Mucosa of descending colon (tissue), 3 donors: ENCODE measurements around the gene DNAJB2. TPM values are rescaled to one million over a fixed set of nuclear protein-coding genes. Genes with fewer than 3 reads are reported as not detected.
A peak's percentile ranks its signal among the peaks of the same experiment; 100 is the strongest.

Source experiments
- ATAC-seq: fragments of 200-7000 bp; cut with Tn5 transposase; one replicate; pipeline ENCODE4 v1.9.1; 2020; ENCODE audit warnings: mild to moderate bottlenecking, moderate library complexity
- DNase-seq, 3 donors: peaks; one replicate each; pipeline ENCODE4 v3.0.0-alpha.2; 2020
- H3K36me3 ChIP-seq: fragments of 200-600 bp; one replicate; pipeline ENCODE4 v1.8.0; 2021; ENCODE audit warnings: low read depth, mild to moderate bottlenecking
- H3K4me1 ChIP-seq: fragments of 200-600 bp; one replicate; pipeline ENCODE4 v1.8.0; 2021; ENCODE audit warnings: low read depth, mild to moderate bottlenecking
- H3K4me3 ChIP-seq: fragments of 200-600 bp; one replicate; pipeline ENCODE4 v1.8.0; 2021; ENCODE audit warnings: mild to moderate bottlenecking
- H3K9me3 ChIP-seq: fragments of 200-600 bp; one replicate; pipeline ENCODE4 v1.8.0; 2021; ENCODE audit warnings: mild to moderate bottlenecking
- CTCF ChIP-seq: fragments of 200-600 bp; IDR thresholded peaks from one replicate; pipeline ENCODE4 v1.8.0; 2022; ENCODE audit warnings: antibody characterized with exemption, mild to moderate bottlenecking
- intact Hi-C, 2 donors: fragments of 100-400 bp; cut with DNase I in 1 of 2; cut with micrococcal nuclease in 1 of 2; formaldehyde crosslinking; loops; one replicate each; pipeline versions ENCODE4 v1.11.0 to v1.11.1; 2022; cut with DNase I, micrococcal nuclease
- microRNA-seq: library from miRNA; unstranded; fragments of <30 nt; microRNA quantifications from one replicate; pipeline ENCODE4, GENCODE V29; 2019
- total RNA-seq, 3 donors: library from RNA; stranded (reverse); fragmentation: NEBNext Ultra II Directional in 2 of 3; extraction: Animal tissue kit (Norgen Biotek cat#: 25700) in 2 of 3; gene quantifications; one replicate each; pipeline versions ENCODE4 v1.2.1 to v1.2.4, GENCODE V29; 2021 to 2023
- donor health status: DM: no; HTN: no; CAD: no; lungs with moderate emphysema.
- donor health status: DM: no; HTN: no; CAD: no.
- donor health status: DM: no; HTN: yes; CAD: no.

Gene DNAJB2
- total RNA-seq, 3 donors from 2014 or later: 61.0 to 71.0 (median 68.7) TPM

DNA sequence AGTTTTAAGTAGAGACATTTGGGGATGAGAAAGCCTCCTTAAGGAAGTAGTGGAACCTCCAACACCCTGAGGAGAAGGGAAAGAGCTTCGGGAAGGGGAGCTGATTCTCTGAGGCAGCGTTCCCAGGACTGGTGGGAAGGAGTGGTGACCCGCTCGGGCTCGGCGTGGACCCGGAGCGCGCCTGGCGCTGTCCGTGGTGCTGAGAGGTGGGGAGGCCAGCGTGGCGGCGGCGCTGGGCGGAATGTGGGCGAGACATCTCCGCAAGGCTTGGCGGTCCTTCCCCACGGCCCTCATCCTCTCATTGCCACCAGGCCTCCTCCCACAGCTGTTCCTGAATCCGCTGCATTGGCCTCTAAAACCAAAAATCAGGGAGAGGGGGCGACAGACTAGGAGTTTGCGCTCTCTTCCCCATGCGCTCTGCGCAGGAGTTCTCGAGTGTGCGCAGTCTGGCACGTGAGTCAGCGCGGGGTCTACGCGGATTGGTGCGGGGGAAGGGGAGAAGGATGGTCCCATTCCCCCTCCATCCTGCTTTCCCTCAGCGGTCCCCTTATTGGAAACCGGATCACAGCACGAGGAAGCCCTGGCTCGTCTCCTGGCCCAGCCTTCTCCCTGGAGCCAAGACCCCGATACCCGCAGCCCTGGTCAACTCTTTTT lies 52.5 kb downstream of the DNAJB2 start:
- peak; percentile 40 for ATAC-seq
- H3K9me3 ChIP-seq: no peaks in the 10 kb centered on the region
- H3K4me3 ChIP-seq: no peak overlapping the region
- TF ChIP-seq CTCF: no peak
- H3K4me1 ChIP-seq: no peaks in the 10 kb centered on the region
- no peaks in the 10 kb centered on the region for H3K36me3 ChIP-seq
- DNase-seq: peak in 2 of 3 donors; percentile 41 to 47
- intact Hi-C loops: no loop called here

GRCh38 chr2:219332542-219332941 lies 53.4 kb downstream of the DNAJB2 start, which contains the start of gene RESP18:
TSS of gene RESP18 (minus strand) at chr2:219332744.
- ATAC-seq: no peak
- intact Hi-C loops: no loop called here
- no peaks in the 10 kb centered on the region for H3K4me1 ChIP-seq
- no peak within 1 kb of the TSS for H3K4me3 ChIP-seq
- no peak for TF ChIP-seq CTCF
- H3K36me3 ChIP-seq: no peaks in the 10 kb centered on the region
- H3K9me3 ChIP-seq: no peaks in the 10 kb centered on the region
- DNase-seq: no peak

DNA sequence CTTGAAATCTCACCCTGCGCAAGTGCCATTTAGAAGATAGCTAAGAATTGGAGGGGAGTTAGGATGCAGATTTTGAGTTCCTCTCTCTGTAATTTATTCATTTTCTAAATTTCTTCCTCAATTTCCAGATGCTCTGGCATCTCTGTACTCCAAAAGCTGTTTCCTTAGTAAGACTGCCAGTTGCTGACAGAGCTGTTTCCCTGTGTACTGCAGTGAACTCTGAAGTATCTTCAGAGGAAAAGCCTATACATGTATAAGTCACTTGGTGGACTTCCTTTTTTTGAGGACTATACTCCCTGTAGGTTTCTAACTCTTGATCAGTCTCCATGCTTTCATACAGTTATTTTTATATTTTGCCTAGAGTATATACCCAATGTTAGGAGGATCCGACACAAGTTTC lies 54.9 kb downstream of the DNAJB2 start:
- DNase-seq (no peak), ATAC-seq (no peak)
- no peaks in the 10 kb centered on the region for H3K9me3 ChIP-seq
- H3K4me3 ChIP-seq: no peak overlapping the region
- intact Hi-C loops: no loop called here
- H3K36me3 ChIP-seq: no peaks in the 10 kb centered on the region
- no peak for TF ChIP-seq CTCF
- no peaks in the 10 kb centered on the region for H3K4me1 ChIP-seq

DNA sequence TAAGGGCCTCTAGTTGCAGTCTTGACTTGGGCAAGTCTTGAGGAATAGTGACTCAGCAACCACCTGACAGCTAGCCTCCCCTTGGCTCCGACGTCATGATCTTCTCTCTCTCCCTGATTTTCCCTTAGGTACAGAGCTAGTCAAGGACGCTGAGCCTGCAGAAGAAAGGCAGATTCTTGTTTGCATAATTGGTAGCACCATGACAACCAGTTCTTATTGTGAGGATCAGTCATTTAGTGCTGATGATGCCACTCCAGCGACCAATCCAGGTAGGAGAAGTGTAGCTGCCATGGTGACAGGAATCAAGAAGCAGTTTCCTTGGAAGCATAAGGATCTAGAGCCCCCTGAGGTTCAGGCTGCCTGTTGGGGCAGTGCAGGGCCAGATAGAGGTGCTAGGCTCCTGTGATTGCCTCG lies 56.2 kb downstream of the DNAJB2 start:
- intact Hi-C loops: no loop called here
- no peaks in the 10 kb centered on the region for H3K9me3 ChIP-seq
- no peaks in the 10 kb centered on the region for H3K4me1 ChIP-seq
- no peak overlapping the region for H3K4me3 ChIP-seq
- ATAC-seq: no peak
- DNase-seq: no peak
- no peaks in the 10 kb centered on the region for H3K36me3 ChIP-seq
- no peak for TF ChIP-seq CTCF

Small RNAs within 50 kb of the gene (microRNA-seq; reads per million reads assigned to microRNA genes)
- gene MIR153-1: not detected

Other genes starting within 250 kb of the DNAJB2 start
- under 1 TPM; 0.09 to 0.46 (median 0.27) TPM for gene CFAP65, start 237.8 kb upstream of the DNAJB2 start, total RNA-seq
- gene IHH, start 218.4 kb upstream of the DNAJB2 start, total RNA-seq: 10 to 100 TPM; 31.0 to 91.2 (median 57.6) TPM
- 10 to 100 TPM; 31.9 to 63.6 (median 41.7) TPM for gene NHEJ1, start 118.6 kb upstream of the DNAJB2 start, total RNA-seq
- 10 to 100 TPM in 1 of 3 donors, 1 to 10 TPM in 2; 5.8 to 13.6 (median 7.6) TPM for gene SLC23A3, start 109.3 kb upstream of the DNAJB2 start, total RNA-seq
- 100 to 1,000 TPM in 2 of 3 donors, 10 to 100 TPM in 1; 90.4 to 138 (median 110) TPM for gene CNPPD1, start 102.4 kb upstream of the DNAJB2 start, total RNA-seq
- gene RETREG2, start 101.1 kb upstream of the DNAJB2 start, total RNA-seq: 100 to 1,000 TPM; 110 to 159 (median 110) TPM
- gene ZFAND2B, start 72.6 kb upstream of the DNAJB2 start, total RNA-seq: 10 to 100 TPM; 59.6 to 88.5 (median 66.0) TPM
- 10 to 100 TPM in 2 of 3 donors, 1 to 10 TPM in 1; 6.7 to 21.3 (median 10.4) TPM for gene ABCB6, start 60.4 kb upstream of the DNAJB2 start, total RNA-seq
- gene ATG9A, start 49.7 kb upstream of the DNAJB2 start, total RNA-seq: 10 to 100 TPM; 51.9 to 74.3 (median 63.4) TPM
- gene ANKZF1, start 49.6 kb upstream of the DNAJB2 start, total RNA-seq: 10 to 100 TPM; 38.6 to 65.2 (median 47.1) TPM
- 10 to 100 TPM in 1 of 3 donors, 1 to 10 TPM in 2; 4.2 to 10.8 (median 5.8) TPM for gene GLB1L, start 33.9 kb upstream of the DNAJB2 start, total RNA-seq
- gene STK16, start 33.9 kb upstream of the DNAJB2 start, total RNA-seq: 10 to 100 TPM; 29.7 to 37.3 (median 32.7) TPM
- gene TUBA4B, start 26.1 kb upstream of the DNAJB2 start, total RNA-seq: not detected
- gene TUBA4A, start 25.4 kb upstream of the DNAJB2 start, total RNA-seq: 10 to 100 TPM; 69.7 to 75.3 (median 75.0) TPM
- 10 to 100 TPM in 1 of 3 donors, 1 to 10 TPM in 1, under 1 TPM in 1; 0.72 to 13.0 (median 1.0) TPM for gene PTPRN, start 30.0 kb downstream of the DNAJB2 start, total RNA-seq
- gene RESP18, start 53.4 kb downstream of the DNAJB2 start, total RNA-seq: not detected
- 100 to 1,000 TPM in 2 of 3 donors, 10 to 100 TPM in 1; 75.7 to 127 (median 125) TPM for gene DNPEP, start 108.5 kb downstream of the DNAJB2 start, total RNA-seq
- gene DES, start 139.0 kb downstream of the DNAJB2 start, total RNA-seq: 1,000 to 10,000 TPM in 1 of 3 donors, 100 to 1,000 TPM in 1, 10 to 100 TPM in 1; 65.4 to 4,715 (median 359) TPM
- gene SPEG, start 155.5 kb downstream of the DNAJB2 start, total RNA-seq: 100 to 1,000 TPM in 1 of 3 donors, 10 to 100 TPM in 1, 1 to 10 TPM in 1; 7.9 to 242 (median 22.2) TPM
- gene GMPPA, start 219.5 kb downstream of the DNAJB2 start, total RNA-seq: 10 to 100 TPM; 33.6 to 52.6 (median 43.6) TPM
- under 1 TPM in 1 of 3 donors, not detected in 2; 0.09 TPM for gene ASIC4, start 235.1 kb downstream of the DNAJB2 start, total RNA-seq